ENCODE measurements around the gene CBLIF. TPM values are rescaled to one million over a fixed set of nuclear protein-coding genes. Genes with fewer than 3 reads are reported as not detected.

CBLIF gene
- total RNA-seq: not detected in 2 replicates

GRCh38 chr11:59845399-59845798 lies at the start of gene CBLIF:
TSS of gene CBLIF (minus strand) at chr11:59845499. CDS start at chr11:59845453, 46 bp downstream.

DNA sequence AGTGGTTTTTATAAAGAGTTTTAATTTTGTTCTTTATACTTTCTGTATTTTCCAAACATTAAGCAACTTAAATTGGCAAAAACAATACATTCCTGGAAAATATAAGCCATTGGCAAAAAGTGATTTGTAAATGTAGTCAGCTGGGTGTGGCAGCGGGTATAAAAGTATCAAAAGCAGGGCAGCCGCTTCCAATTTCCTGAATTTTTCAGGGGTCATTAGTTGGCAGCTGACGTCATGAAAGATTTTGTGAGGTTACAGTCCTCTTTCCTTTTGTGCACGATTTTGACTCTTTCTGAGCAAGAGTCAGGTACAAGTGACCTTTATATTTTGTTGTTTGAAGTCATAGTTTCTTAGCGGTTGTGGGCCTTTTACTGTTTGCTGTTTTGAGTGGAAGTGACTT lies 33.3 kb upstream of the CBLIF start, which contains the start of gene OOSP3:
TSS of gene OOSP3 (plus strand) at position 208 of the 400 bp plus-strand sequence. CDS start at position 235, 27 bp downstream.

DNA sequence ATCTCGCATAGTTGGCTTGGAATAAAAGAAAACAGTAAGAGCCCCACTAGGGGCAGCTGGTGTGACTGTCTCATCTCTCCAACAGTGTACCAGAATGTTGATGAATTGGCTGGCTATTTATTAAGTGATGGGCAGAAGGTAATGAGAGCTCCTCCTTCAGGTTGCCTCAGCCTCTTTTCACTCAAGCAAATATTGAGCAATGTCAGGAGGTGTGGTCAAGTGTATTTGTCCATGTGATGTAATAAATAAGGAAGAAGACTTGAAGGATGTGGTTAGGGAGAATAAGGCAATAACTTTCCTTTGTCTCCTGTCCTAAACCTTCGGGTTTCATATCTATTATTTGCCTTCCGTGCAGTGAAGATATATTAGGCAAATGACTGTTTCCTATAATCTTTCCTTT lies 21.1 kb upstream of the CBLIF start, which contains the start of gene TCN1:
TSS of gene TCN1 (minus strand) at position 91 of the 400 bp plus-strand sequence. CDS start at position 74, 17 bp downstream.

DNA sequence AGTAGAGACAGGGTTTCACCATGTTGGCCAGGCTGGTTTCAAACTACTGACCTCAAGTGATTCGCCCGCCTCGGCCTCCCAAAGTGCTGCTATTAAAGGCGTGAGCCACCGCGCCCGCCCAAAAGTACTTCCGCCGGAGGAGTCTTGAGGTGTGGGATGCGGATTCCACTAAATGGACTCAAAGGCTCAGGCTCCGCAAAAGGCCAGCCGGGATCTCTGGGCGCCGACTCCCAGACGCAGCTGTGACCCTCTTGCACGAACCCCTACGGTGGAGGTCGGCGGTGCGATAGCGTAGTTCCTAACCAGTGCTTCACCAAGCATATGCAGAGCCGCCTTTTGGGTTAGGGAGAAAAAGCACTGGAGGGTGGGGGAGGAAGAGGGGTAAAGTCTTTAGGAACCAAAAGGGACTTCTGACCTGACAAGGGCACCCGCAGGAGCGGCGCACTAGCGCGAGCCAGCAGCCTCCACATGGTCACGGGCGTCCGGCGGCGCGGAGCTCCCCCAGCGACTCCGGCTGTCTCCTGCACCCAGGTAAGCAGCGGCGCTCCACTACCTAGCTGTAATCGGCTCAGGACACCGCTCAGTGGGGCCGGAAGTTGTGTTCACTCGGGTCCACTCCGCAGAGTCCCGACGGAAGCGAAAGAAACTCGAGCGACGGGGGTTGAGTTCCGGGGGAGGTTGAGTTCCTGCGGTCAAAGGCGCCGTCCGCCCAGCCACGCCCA lies 34.9 kb downstream of the CBLIF start, which contains the start of gene MRPL16:
TSS of gene MRPL16 (minus strand) at position 590 of the 722 bp plus-strand sequence. CDS start at position 470, 120 bp downstream.

Other genes starting within 250 kb of the CBLIF start
- gene OSBP, start 229.7 kb downstream of the CBLIF start, total RNA-seq: 43.4 and 64.6 TPM in 2 replicates
- 6.8 and 11.9 TPM in 2 replicates for gene PATL1, start 176.5 kb downstream of the CBLIF start, total RNA-seq
- gene OR10V1, start 131.7 kb downstream of the CBLIF start, total RNA-seq: not detected in 2 replicates
- 22.0 and 34.0 TPM in 2 replicates for gene STX3, start 90.1 kb downstream of the CBLIF start, total RNA-seq
- gene MRPL16, start 34.7 kb downstream of the CBLIF start, total RNA-seq: 24.2 and 27.3 TPM in 2 replicates
- not detected in 2 replicates for gene TCN1, start 21.0 kb upstream of the CBLIF start, total RNA-seq
- not detected in 2 replicates for gene OOSP3, start 33.3 kb upstream of the CBLIF start, total RNA-seq
- not detected in 2 replicates for gene OOSP1, start 92.9 kb upstream of the CBLIF start, total RNA-seq
- gene OOSP4A, start 118.5 kb upstream of the CBLIF start, total RNA-seq: not detected in 2 replicates
- gene OOSP4B, start 171.7 kb upstream of the CBLIF start, total RNA-seq: not detected in 2 replicates
- gene OOSP2, start 194.9 kb upstream of the CBLIF start, total RNA-seq: not detected in 2 replicates
- not detected in 2 replicates for gene MS4A3, start 211.2 kb upstream of the CBLIF start, total RNA-seq
- not detected in 2 replicates for gene MS4A2, start 243.2 kb upstream of the CBLIF start, total RNA-seq